Kidney (tissue), 14 donors: ENCODE data around the gene KRTAP10-10. TPM values are rescaled to one million over a fixed set of nuclear protein-coding genes. Genes with fewer than 3 reads are reported as not detected.
"Not testable (repeated sequence)": the region's sequence is repeated elsewhere in the genome, so short reads cannot be mapped to it uniquely, and the experiment has no call there.

Source experiments
- DNase-seq, 5 donors: peaks; one replicate each; pipeline ENCODE4 v3.0.0-alpha.2; 2013 to 2020
- FAIRE-seq: peaks from 2 replicates; lab custom pipeline; 2012; peaks lifted over from hg19 to GRCh38; lab: Jason Lieb, UNC
- H3K27ac ChIP-seq, 2 donors: one replicate each; pipeline ENCODE4 v1.7.0; 2013; ENCODE audit warnings: low read depth in 2 of 2, low read length in 2 of 2, inconsistent platforms in 1 of 2
- H3K27me3 ChIP-seq: one replicate; pipeline ENCODE4 v1.7.1; 2013; ENCODE audit warnings: low read length, inconsistent platforms; ENCODE audit not compliant: control insufficient read depth, insufficient read depth
- H3K36me3 ChIP-seq, 3 donors: one replicate each; pipeline versions ENCODE4 v1.7.0 to v1.7.1; 2013; ENCODE audit warnings: low read length in 3 of 3, control low read depth in 1 of 3, inconsistent platforms in 1 of 3; ENCODE audit not compliant: insufficient read depth in 3 of 3, control insufficient read depth in 2 of 3
- H3K4me1 ChIP-seq, 3 donors: one replicate each; pipeline versions ENCODE4 v1.7.0 to v1.7.1; 2013; ENCODE audit warnings: low read length in 3 of 3, inconsistent platforms in 1 of 3, low read depth in 1 of 3; ENCODE audit not compliant: control insufficient read depth in 2 of 3, insufficient read depth in 2 of 3
- H3K4me3 ChIP-seq, 3 donors: one replicate each; pipeline versions ENCODE4 v1.7.0 to v1.8.1; 2013; ENCODE audit warnings: low read length in 3 of 3, control low read depth in 1 of 3, inconsistent platforms in 1 of 3
- H3K9ac ChIP-seq, 3 donors: one replicate each; pipeline versions ENCODE4 v1.7.0 to v1.7.1; 2013; ENCODE audit warnings: low read length in 3 of 3, control low read depth in 1 of 3, inconsistent platforms in 1 of 3
- H3K9me3 ChIP-seq, 3 donors: one replicate each; pipeline versions ENCODE4 v1.7.0 to v1.7.1; 2013; ENCODE audit warnings: low read length in 3 of 3, control low read depth in 1 of 3, inconsistent platforms in 1 of 3; ENCODE audit not compliant: control insufficient read depth in 2 of 3, insufficient read depth in 1 of 3
- intact Hi-C: fragments of 100-400 bp; cut with DNase I; formaldehyde crosslinking; loops from one replicate; pipeline ENCODE4 v1.11.1; 2022
- polyA plus RNA-seq: library from polyadenylated mRNA; stranded (reverse); fragments of 350-450 nt; fragmentation: Illumina TruSeq; extraction: RNeasy Lipid Tissue Mini Kit (QIAGEN cat#74804); gene quantifications from one replicate; pipeline ENCODE4 v1.2.3, GENCODE V29; 2014; ENCODE audit warnings: low read depth, low replicate concordance; ENCODE audit not compliant: insufficient read depth
- total RNA-seq: library from RNA; stranded (reverse); fragmentation: NEBNext Ultra II Directional; extraction: Animal tissue kit (Norgen Biotek cat#: 25700); gene quantifications from one replicate; pipeline ENCODE4 v1.2.1, GENCODE V29; 2021
- TF ChIP-seq, protein P1 (sequence below): IDR thresholded peaks from 3 replicates; pipeline ENCODE4 v1.5.1; 2012; ENCODE audit warnings: mild to moderate bottlenecking, moderate library complexity, borderline replicate concordance; ENCODE audit not compliant: insufficient read depth; ENCODE audit errors: extremely low read depth
- donor health status: control.
- donor health status: control.
- donor health status: control.
- donor health status: control.
- donor health status: control.
- donor health status: DM: yes; HTN: yes; CAD: no.
- donor health status: Normal renal cell carcinoma (clear cell type).

The KRTAP10-10 gene
- total and polyA plus RNA-seq, 2 donors from 2014 or later, result not detected

DNA sequence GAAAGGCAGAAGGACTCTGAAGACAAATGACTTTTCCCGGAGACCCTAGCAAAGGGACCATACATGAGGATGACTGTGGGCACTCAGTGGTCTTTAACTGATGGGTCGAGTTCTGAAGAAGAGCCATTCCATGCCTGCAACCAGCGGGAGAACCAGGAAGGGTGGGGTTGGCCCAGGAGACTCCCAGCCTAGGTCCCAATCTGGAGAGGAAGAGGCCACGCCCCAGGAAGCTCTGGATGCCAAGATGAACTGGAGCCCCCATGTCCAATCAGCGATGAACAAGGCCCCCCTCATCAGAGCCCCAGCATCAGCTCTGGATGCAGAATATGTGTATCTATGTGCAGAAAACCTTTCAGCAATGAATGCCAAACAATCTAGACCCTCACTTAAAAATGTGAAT is 3.6 kb downstream of the KRTAP10-10 start:
- no peak for FAIRE-seq
- Histone ChIP-seq H3K9ac (no peak overlapping the region), H3K4me1 (no peaks in the 10 kb centered on the region), H3K4me3 (no peak overlapping the region), H3K27ac (no peak overlapping the region), H3K36me3 (no peaks in the 10 kb centered on the region), H3K27me3 (no peaks in the 10 kb centered on the region), H3K9me3 (peaks cover 0 to 8% (median 0%) of the 10 kb centered on the region in 3 donors)
- intact Hi-C loops, result no loop called here
- no peak for DNase-seq
- TF ChIP-seq, protein P1, sequence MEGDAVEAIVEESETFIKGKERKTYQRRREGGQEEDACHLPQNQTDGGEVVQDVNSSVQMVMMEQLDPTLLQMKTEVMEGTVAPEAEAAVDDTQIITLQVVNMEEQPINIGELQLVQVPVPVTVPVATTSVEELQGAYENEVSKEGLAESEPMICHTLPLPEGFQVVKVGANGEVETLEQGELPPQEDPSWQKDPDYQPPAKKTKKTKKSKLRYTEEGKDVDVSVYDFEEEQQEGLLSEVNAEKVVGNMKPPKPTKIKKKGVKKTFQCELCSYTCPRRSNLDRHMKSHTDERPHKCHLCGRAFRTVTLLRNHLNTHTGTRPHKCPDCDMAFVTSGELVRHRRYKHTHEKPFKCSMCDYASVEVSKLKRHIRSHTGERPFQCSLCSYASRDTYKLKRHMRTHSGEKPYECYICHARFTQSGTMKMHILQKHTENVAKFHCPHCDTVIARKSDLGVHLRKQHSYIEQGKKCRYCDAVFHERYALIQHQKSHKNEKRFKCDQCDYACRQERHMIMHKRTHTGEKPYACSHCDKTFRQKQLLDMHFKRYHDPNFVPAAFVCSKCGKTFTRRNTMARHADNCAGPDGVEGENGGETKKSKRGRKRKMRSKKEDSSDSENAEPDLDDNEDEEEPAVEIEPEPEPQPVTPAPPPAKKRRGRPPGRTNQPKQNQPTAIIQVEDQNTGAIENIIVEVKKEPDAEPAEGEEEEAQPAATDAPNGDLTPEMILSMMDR, result no peak

DNA sequence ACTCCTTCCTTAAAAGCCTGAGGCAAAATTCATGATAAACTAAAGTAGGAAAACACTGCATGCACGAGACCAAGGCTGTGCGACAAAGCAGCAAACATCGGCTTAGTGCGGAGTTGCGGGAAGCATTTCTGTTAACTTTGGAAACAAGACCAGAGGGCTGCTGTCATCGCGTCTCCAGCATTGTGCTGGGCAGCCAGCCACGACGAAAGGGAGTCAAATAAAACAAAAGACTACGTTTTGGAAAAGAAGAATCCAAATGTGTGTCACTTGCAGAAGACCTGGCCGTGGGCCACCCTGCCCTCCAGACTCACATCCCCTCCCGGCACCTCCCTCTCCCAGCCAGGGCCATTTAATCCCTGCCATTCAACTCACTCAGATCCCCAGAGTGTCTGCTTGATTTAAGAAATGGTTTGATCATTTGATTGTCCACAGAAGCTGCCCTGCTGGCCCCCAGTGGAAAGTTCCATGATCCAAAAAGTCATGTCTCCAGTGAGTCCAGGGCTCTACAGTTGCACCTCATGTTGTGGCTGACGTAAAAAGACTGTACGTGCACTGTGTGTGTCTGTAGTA is 6.7 kb downstream of the KRTAP10-10 start:
- no peak overlapping the region for H3K9ac ChIP-seq
- peak in 1 of 5 donors; percentile 21 for DNase-seq
- no peaks in the 10 kb centered on the region for H3K4me1 ChIP-seq
- peaks cover 0 to 8% (median 0%) of the 10 kb centered on the region in 3 donors for H3K9me3 ChIP-seq
- no peak overlapping the region for H3K4me3 ChIP-seq
- no peak overlapping the region for H3K27ac ChIP-seq
- no peaks in the 10 kb centered on the region for H3K36me3 ChIP-seq
- H3K27me3 ChIP-seq, result no peaks in the 10 kb centered on the region
- intact Hi-C loops, result no loop called here
- TF ChIP-seq, protein P1, result no peak
- FAIRE-seq, result no peak

DNA sequence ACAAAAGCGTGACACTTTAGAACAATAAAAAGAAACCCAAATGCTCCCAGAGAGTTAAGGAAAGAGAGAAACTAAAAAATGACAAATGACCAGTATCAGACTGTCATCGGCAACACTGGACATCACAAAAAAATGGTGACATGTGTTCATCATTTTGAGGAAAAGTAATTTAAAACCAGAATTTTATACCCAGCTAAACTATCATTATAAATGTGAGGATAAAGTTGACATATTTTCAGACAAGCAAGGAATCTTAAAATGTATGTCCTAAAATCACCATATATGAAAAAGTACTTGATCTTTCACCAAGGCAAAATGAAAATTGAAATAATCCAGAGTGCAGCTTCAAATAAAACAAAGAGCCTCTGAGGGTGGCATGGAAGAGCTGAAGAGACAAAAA is 7.7 kb downstream of the KRTAP10-10 start:
- no peaks in the 10 kb centered on the region for H3K4me1 ChIP-seq
- H3K9ac ChIP-seq, result no peak overlapping the region
- H3K27ac ChIP-seq, result no peak overlapping the region
- DNase-seq, result no peak
- intact Hi-C loops, result no loop called here
- H3K36me3 ChIP-seq, result no peaks in the 10 kb centered on the region
- H3K4me3 ChIP-seq, result no peak overlapping the region
- TF ChIP-seq, protein P1, result no peak
- H3K27me3 ChIP-seq, result no peaks in the 10 kb centered on the region
- FAIRE-seq, result no peak
- peaks cover 0 to 7% (median 0%) of the 10 kb centered on the region in 3 donors for H3K9me3 ChIP-seq

DNA sequence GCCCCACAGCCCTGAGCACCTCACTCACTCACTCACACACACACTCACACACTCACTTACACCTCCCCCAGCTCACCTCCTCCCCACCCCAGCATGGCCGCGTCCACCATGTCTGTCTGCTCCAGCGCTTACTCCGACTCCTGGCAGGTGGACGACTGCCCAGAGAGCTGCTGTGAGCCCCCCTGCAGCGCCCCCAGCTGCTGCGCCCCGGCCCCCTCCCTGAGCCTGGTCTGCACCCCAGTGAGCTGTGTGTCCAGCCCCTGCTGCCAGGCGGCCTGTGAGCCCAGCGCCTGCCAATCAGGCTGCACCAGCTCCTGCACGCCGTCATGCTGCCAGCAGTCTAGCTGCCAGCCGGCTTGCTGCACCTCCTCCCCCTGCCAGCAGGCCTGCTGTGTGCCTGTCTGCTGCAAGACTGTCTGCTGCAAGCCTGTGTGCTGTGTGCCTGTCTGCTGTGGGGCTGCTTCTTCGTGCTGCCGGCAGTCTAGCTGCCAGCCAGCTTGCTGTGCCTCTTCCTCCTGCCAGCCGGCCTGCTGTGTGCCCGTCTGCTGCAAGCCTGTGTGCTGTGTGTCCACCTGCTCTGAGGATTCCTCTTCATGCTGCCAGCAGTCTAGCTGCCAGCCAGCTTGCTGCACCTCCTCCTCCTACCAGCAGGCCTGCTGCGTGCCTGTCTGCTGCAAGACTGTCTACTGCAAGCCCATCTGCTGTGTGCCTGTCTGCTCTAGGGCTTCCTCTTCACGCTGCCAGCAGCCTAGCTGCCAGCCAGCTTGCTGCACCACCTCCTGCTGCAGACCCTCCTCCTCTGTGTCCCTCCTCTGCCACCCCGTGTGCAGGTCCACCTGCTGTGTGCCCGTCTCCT is 9.4 kb downstream of the KRTAP10-10 start, which contains the start of gene KRTAP10-11:
Gene KRTAP10-11, plus strand, starts transcription at position 49 of the 856 bp plus-strand sequence. Its CDS starts 45 bp downstream, at position 94.
- H3K36me3 ChIP-seq, H3K4me3 ChIP-seq, H3K4me1 ChIP-seq, intact Hi-C loops, H3K27me3 ChIP-seq, FAIRE-seq, H3K9ac ChIP-seq, DNase-seq, H3K27ac ChIP-seq, H3K9me3 ChIP-seq: not testable (repeated sequence)
